22Rv1 (cell line): ENCODE measurements around the gene RBM14.

ENCODE experiments used
- CTCF ChIP-seq: fragments of 450-650 bp; IDR thresholded peaks from 2 replicates; pipeline ENCODE4 v1.5.1; 2017; ENCODE audit warnings: mild to moderate bottlenecking
- ZFX ChIP-seq: fragments of 450-650 bp; IDR thresholded peaks from 2 replicates; pipeline ENCODE4 v1.6.1; 2017; ENCODE audit warnings: antibody characterized with exemption, borderline replicate concordance

GRCh38 chr11:66600219-66600618 is 16.2 kb upstream of the RBM14 start:
- no peak for TF ChIP-seq CTCF
- no peak for TF ChIP-seq ZFX
